ENCODE data around the gene NIPA2. TPM values are rescaled to one million over a fixed set of nuclear protein-coding genes. Genes with fewer than 3 reads are reported as not detected.

NIPA2 gene
- total RNA-seq, 4 donors from 2014 or later, result 50.3 to 67.2 (median 56.4) TPM

DNA sequence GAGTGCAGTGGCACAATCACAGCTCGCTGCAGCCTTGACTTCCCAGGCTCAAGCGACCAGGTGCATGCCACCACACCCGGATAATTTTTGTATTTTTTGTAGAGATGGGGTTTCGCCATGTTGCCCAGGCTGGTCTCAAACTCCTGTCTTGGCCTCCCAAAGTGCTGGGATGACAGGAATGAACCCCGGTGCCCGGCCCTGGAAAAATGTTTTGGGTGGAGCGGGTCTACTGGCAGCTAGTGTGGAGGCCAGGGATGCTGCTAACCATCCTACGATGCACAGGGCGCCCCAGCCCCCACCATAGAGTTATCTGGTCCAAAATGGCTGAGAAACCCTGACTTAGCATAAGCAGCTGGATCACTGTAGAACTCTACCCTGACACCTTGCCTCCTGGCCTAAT, 35.4 kb downstream of the NIPA2 start:
- Histone ChIP-seq H3K27me3 (no peaks in the 10 kb centered on the region), H3K4me3 (replicated peaks in 1 of 3) (no peak overlapping the region), H3K4me1 (no peaks in the 10 kb centered on the region), H3K36me3 (peaks cover 43 to 66% of the 10 kb centered on the region in 2 donors), H3K9me3 (no peaks in the 10 kb centered on the region), H3K27ac (no peak overlapping the region)
- intact Hi-C loops (cut with DNase I), result no loop called here
- DNase-seq, result no peak
- TF ChIP-seq POLR2A (IDR thresholded peaks at IDR 0.05) (no peak), CTCF (IDR thresholded peaks at IDR 0.05) (no peak)
- 91 to 96% methylated on average over 9 of the region's 9 CpGs for WGBS, 2 donors

DNA sequence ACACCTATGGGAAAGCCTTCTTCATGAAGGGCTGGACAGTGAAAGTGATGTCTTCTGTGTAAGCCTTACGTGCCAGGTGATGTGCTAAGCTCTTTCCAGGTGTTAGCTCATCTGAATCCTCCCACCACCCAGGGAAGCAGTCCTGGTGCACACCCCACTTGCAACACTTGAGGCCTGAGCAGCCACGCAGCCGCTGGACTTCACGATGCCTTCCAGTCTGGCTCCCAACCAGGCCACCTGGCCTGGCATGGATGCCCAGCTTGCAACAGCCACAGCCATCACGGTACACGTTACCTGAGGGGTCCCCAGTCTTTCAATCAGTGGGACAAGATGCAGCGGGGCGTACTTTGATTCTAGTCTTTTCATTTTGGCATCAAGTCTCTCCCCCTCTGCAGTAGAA, 35.8 kb downstream of the NIPA2 start:
- Histone ChIP-seq H3K4me3 (replicated peaks in 1 of 3) (no peak overlapping the region), H3K4me1 (no peaks in the 10 kb centered on the region), H3K27ac (no peak overlapping the region), H3K27me3 (no peaks in the 10 kb centered on the region), H3K36me3 (peaks cover 39 to 62% of the 10 kb centered on the region in 2 donors), H3K9me3 (no peaks in the 10 kb centered on the region)
- TF ChIP-seq POLR2A (IDR thresholded peaks at IDR 0.05), result no peak
- TF ChIP-seq CTCF (IDR thresholded peaks at IDR 0.05), result no peak
- no peak for DNase-seq
- 96 to 98% methylated on average over 8 of the region's 8 CpGs for WGBS, 2 donors
- intact Hi-C loops (cut with DNase I), result no loop called here

DNA sequence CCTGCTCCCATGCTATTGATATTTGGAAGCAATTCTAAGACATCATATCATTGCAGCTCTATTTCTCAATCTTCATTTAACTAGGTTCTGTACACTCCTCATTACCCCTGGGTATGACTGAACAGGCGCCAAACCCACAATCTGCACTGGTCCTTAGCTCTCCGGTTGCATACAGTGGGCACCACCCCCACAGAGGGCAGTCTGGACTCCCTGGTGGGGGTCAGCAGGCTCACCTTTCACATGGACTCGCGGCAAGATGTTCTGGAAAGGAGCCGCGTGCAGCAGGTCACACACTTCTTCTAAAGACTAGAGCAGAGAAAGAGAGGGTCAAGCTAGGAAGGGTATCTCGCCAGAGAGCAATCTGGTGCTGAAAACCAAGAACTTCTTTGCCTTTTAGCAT, 36.5 kb downstream of the NIPA2 start:
- intact Hi-C loops (cut with DNase I), result no loop called here
- Histone ChIP-seq H3K36me3 (peaks cover 32 to 55% of the 10 kb centered on the region in 2 donors), H3K27me3 (no peaks in the 10 kb centered on the region), H3K9me3 (no peaks in the 10 kb centered on the region), H3K4me1 (no peaks in the 10 kb centered on the region), H3K27ac (no peak overlapping the region), H3K4me3 (replicated peaks in 1 of 3) (no peak overlapping the region)
- DNase-seq, result no peak
- WGBS, 2 donors, result 77 to 94% methylated on average over 7 of the region's 7 CpGs
- TF ChIP-seq CTCF (IDR thresholded peaks at IDR 0.05), result no peak
- no peak for TF ChIP-seq POLR2A (IDR thresholded peaks at IDR 0.05)

DNA sequence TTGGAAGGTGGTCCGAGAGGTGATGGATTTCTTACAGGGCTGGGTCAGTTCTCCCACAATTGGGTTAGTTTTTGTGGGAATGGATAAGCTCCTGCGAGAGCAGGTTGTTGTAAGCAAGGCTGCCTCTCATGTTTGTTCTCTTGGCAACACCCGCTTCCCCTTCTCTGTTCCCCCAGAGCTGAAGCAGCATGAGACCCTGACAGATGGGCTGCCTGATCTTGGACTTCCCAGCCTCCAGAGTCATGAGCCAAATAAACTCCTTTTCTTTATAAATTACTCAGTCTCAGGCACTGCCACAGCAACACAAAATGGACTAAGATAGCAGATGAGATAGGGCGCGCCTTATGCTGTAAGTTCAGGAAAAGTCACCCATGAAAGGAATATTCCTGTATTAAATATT, 38.7 kb downstream of the NIPA2 start:
- WGBS, 2 donors, result 95 to 96% methylated on average over 5 of the region's 5 CpGs
- DNase-seq, result no peak
- Histone ChIP-seq H3K4me1 (no peaks in the 10 kb centered on the region), H3K27ac (no peak overlapping the region), H3K9me3 (no peaks in the 10 kb centered on the region), H3K27me3 (no peaks in the 10 kb centered on the region), H3K36me3 (peaks cover 45 to 55% of the 10 kb centered on the region in 2 donors), H3K4me3 (replicated peaks in 1 of 3) (no peak overlapping the region)
- intact Hi-C loops (cut with DNase I), result no loop called here
- TF ChIP-seq CTCF (IDR thresholded peaks at IDR 0.05), result no peak
- TF ChIP-seq POLR2A (IDR thresholded peaks at IDR 0.05), result no peak

DNA sequence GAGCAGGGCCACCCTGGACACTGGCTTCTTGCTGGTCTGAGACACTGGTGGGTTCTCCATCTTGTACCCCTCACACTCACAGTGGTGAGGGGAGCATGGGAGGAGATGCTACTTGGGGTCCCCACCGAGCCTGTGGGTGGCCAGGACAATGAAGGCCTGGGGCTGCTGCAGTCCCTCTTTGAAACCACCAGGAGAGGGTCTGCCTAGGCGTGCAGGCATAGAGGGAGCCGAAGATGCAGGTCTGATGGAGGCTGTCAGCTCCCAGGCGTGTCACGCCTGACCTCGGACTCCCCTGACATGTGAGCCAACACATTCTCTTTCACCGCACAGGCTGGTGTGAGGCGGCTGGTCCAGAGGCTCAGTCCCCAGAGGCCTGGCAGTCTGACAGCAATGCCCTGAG, 39.1 kb downstream of the NIPA2 start:
- 96% methylated on average over 7 to 8 of the region's 8 CpGs for WGBS, 2 donors
- intact Hi-C loops (cut with DNase I), result no loop called here
- no peak for TF ChIP-seq POLR2A (IDR thresholded peaks at IDR 0.05)
- no peak for TF ChIP-seq CTCF (IDR thresholded peaks at IDR 0.05)
- no peaks in the 10 kb centered on the region for H3K4me1 ChIP-seq
- DNase-seq, result no peak
- H3K9me3 ChIP-seq, result no peaks in the 10 kb centered on the region
- H3K27ac ChIP-seq, result no peak overlapping the region
- H3K27me3 ChIP-seq, result no peaks in the 10 kb centered on the region
- no peak overlapping the region for H3K4me3 ChIP-seq (replicated peaks in 1 of 3)
- H3K36me3 ChIP-seq, result peaks cover 47 to 55% of the 10 kb centered on the region in 2 donors

Data from thyroid gland (tissue), 4 donors.